Epithelial cell of umbilical artery (primary cell): Measurements from ENCODE around the gene DCDC2C. TPM values are rescaled to one million over a fixed set of nuclear protein-coding genes. Genes with fewer than 3 reads are reported as not detected.

Experiments used
- total RNA-seq: library from RNA; depleted of rRNA; stranded (reverse); fragments of >200 nt; gene quantifications from 2 replicates; pipeline ENCODE4 v1.2.3, GENCODE V29; 2014

Gene DCDC2C
- not detected in 2 replicates for total RNA-seq

DNA sequence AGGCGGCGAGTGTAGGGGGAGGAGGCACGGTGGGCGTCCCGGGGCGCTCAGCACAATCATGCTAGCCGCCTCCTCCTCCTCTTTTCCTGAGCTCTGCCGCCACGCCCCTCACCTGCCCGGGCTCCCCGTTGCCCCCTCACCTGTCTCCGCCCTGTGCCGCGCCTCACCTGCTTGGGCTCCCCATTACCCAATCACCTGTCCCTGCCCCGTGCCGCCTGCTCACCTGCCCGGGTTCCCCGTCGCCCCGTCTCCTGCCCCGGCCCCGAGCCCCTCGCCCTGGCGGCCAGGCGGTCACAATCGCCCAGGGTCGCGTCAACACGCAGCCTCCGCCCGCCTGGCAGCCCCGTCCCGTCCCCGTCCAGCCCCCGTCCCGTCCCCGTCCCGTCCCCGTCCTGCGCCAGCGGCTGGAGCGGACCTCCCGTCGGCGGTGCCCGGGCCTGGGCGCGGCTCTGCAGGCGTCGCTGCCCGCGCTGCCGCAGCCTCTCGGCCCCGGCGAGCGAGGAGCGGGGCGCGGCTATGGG is at the start of gene DCDC2C:
Gene DCDC2C, plus strand, starts transcription at position 340 of the 521 bp plus-strand sequence. Its CDS starts 177 bp downstream, at position 517.

DNA sequence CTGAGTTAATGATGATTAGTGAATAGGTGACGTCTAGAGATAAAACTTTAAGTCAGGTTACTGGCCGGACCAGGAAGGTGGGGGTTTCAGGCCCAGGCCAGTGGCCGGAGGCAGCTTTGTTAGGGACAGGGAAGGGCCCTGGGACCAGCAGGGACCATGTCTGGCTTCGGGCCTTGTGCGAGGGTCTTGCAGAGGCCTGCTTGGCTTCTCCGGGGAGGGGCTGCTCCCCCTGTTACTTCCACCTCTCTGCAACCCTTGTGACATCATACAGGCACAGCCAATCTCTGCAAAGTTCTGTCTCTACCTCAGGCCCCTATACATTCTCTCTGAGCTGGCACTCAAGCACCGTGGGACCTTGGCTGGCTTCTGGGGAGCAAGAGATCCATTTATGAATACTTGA is 45.5 kb upstream of the DCDC2C start, which contains the start of gene ALLC:
Gene ALLC, plus strand, starts transcription at position 320 of the 400 bp plus-strand sequence. CDS start 12,958 bp downstream, outside the sequence.

Other genes with a start within 250 kb of the DCDC2C start
- 39.0 and 52.3 TPM in 2 replicates for gene ADI1, start 184.0 kb upstream of the DCDC2C start, total RNA-seq
- 42.1 and 42.6 TPM in 2 replicates for gene RNASEH1, start 145.2 kb upstream of the DCDC2C start, total RNA-seq
- gene RPS7, start 128.3 kb upstream of the DCDC2C start, total RNA-seq, result 2,040 and 2,514 TPM in 2 replicates
- gene COLEC11, start 108.5 kb upstream of the DCDC2C start, total RNA-seq, result not detected in 2 replicates
- gene ALLC, start 45.4 kb upstream of the DCDC2C start, total RNA-seq, result not detected in 2 replicates